ENCODE results near the gene TFAP2B.

Gene TFAP2B

DNA sequence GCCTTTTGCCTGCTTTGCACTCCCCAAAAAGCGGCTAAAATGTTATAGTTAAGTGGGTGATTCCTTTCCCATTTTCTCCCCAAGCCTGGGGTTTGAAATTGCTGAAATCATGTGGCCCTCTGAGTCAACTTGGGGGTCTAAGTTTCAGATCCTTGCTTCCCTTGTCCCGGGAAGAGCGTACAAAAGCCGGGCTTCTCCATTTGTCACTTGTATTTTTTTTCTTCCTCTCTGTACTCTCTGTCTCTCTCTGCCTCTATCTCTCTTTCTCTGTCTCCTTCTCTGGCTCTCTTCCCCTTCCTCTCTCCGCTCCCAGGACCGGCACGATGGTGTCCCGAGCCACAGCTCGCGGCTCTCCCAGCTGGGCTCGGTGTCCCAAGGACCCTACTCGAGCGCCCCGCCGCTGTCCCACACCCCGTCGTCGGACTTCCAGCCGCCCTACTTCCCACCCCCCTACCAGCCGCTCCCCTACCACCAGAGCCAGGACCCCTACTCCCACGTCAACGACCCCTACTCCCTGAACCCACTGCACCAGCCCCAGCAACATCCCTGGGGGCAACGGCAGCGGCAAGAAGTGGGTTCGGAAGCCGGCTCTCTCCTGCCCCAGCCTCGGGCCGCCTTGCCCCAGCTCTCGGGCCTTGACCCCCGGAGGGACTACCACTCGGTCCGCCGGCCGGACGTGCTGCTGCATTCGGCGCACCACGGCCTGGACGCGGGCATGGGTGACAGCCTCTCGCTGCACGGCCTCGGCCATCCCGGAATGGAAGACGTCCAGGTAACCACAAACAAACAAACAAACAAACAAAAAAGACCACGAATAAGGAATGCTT lies 4.6 kb downstream of the TFAP2B start:
- H3K4me3 ChIP-seq (ENCODE audit: low read depth, low read length), result no peak overlapping the region

DNA sequence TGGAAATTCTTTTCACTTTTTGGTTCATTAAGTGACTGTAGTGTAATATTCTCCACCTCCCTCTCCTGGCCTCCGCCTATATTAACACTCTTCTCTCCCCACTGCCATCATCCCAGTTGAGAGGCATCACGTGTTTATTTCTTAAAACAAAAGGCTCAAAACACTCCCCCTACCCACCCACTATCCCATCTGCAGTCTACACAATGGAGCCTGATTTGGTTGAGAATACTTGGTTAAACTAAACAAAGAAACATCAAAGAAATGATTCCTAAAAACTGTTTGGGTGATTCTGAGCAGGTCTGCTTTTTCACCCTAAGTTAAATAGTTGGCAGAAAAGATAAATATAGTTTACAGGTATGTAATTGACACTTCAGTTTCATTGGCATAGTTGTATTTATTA lies 5.9 kb downstream of the TFAP2B start:
- H3K4me3 ChIP-seq (ENCODE audit: low read depth, low read length), result no peak overlapping the region

DNA sequence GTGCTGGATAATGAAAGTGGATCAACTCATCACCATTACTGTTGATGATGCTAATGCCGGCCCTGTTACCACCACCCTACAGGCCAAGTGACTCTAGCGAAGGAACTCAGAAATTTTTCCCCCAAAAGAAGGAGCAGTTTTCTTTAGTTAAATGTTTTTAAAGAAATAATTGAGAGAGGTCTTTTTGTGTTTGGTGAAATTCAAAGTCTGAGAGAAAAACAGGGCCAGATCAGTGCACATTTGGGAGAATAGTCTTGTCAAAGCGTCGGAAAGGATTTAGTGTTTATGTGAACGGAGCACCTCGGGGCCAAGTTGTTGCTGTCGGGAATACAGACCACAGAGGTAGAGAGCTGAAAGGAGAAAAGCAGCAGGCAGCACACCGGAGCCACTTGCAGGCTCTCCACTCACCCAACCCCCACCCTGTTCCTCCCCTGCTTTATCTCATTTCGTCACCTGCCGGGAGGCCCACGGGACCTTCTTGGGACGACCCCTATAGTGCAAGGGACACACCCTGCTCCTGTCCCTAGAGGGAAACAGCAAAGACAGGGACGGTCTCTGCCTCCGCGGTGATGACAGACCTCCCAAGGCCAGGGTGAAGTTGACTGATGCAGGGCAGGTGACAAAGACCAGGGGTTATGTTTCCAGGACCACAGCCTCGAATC lies 6.8 kb downstream of the TFAP2B start:
- H3K4me3 ChIP-seq (ENCODE audit: low read depth, low read length), result no peak overlapping the region

DNA sequence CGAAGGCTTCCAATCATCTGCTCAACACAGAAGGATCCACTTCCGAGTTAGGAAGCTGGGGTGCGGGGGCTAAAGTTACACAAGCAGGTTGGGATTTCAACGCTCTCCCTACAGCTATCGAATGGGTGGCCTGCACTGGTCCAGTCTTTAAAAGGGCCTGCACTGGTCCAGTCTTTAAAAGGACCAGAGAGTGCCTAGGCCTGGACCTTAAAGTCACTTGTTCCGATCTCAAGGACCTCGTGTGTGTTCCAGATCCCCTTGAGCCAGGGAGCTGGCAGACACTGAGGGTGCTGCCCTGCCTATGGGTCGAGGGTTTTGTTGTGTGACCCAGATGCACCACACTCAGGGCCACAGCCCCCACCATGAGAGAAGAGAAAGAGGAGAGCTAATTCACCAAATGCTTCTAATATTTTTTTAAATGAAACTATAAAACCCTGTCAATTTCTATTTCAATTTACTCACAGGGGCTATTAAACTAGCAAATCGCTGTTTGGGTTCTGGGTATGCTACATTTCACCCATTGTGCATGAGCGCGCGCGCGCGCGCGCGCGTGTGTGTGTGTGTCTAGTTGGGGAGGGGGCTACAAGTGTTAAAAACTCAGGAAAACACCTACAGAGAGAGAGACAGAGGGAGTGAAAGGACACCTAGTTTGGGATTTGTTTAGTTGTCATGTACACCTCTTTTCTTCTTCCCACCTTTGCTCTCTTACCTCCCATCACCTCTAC lies 7.5 kb downstream of the TFAP2B start:
- no peak overlapping the region for H3K4me3 ChIP-seq (ENCODE audit: low read depth, low read length)

DNA sequence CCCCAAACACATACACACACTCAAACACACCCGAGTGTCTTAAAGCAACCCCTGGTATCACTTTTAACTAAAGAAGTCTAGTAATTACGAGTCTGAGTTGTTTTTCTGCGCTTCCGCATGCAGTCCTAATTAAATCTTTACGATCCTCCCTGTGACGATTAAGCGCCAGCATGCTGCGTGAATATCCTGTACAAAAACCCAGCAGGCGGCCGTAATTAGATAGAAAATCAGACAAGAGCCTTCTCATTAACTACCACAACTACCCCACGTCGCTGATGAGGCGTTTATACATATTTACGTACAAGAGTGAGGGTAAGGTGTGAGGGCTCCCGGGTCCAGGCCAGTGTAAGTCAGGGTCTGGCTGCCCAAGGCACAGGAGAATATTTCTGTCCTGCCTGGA lies 8.1 kb downstream of the TFAP2B start:
- H3K4me3 ChIP-seq (ENCODE audit: low read depth, low read length), result no peak overlapping the region

DNA sequence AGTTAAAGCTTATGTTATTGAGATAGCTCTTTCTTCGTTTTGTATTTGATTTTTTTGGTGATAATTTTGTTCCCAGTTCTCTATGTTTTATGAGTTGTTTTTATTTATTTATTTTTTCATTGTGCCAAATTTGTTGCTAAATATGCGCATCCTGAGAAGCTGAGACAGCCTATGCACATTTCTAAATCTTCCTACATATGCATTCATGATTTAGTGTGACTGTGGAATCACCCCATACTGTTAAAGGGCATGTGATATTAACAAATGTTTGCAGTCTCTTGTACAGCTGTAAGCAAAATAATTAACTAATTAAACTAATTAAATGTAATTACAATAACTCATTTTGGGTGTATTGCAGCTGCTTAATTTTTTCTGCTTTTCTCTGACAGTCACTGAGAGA lies 10.4 kb downstream of the TFAP2B start:
- H3K4me3 ChIP-seq (ENCODE audit: low read depth, low read length), result no peak overlapping the region

DNA sequence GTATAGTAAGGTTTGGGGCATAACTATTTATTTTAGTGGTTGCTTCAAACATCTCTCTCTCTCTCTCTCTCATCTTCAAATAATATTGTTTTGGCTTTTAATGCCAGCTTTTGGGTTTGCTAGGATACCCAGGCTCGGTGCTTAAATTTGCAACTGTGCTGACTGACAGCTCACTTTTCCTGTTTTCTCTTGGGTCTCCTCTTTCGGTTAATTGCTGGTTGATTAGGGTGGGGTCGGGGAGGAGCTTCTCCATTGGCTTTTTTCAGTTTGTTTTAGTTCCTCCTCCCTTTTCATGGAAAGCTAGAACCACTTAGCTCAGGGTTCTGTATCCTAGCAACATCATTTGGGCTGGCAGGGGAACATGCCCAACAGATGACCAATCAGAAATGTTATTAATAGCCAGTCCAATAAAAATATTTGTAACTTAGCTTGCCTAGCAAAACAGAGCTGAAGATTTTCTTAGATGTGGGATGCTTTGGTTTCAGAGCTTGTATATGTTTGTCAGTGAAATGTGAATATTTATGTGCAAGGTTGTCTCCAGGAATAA lies 11.3 kb downstream of the TFAP2B start:
- no peak overlapping the region for H3K4me3 ChIP-seq (ENCODE audit: low read depth, low read length)

DNA sequence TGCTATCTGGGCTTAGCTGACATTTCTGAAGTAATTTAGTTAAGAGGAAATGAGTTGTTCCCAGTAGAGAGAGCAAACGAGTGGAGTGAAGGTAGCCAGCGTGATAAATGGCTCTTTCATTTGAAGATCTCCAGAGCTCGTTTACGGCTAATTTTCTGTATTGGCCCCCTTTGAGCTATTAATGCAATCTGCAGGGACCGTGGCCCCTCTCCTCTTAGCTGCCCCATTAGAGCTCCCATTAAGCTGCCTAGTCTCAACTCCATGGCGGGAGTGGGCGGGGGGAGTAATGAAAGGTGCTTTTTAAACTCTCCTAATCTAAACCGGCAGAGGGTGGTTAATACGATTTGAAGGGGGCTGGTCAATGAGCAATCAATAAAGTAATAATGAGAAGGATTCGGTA lies 12.5 kb downstream of the TFAP2B start:
- H3K4me3 ChIP-seq (ENCODE audit: low read depth, low read length), result no peak overlapping the region

DNA sequence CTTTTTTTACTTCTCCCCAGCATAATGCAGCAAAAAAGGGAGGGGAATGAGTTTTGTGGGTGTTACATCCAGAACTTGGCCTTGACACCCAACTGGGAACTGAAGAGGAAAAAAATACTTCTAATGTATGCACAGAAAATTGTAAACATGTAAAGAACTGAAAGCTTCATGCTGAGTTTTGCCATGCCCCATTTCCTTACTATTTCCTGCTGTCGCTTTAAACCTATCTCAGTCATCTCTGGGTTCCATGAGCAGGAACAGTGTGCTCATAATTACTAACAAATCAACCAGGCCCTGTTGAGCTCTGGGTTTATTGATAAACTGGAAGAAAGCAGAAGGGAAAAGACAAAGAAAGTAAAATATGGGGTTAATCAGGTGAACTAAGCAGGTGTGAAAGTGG lies 14.2 kb downstream of the TFAP2B start:
- H3K4me3 ChIP-seq (ENCODE audit: low read depth, low read length), result no peak overlapping the region

DNA sequence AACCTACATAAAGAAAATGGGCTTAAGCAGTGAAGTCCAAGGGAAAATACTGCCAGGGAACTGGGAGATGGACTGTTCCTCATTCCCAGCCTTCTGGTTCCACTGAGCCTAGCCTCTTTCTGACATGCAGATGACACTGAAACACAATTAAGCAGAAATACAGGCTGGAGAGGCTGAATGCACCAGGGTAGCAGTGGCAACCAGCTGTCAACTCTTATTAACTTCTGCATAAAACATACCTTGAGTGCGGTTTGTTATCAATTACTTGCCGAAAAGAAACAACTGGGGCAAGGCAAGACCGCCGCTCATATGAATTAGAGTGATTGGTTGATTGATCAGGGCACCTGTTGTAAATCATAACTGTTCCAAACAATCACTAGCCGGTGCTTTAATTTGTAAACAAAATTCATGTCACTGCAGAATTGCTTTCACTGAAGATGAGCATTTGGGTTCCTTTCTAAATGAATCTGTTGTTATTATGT lies 16.3 kb downstream of the TFAP2B start:
- H3K4me3 ChIP-seq (ENCODE audit: low read depth, low read length), result no peak overlapping the region

DNA sequence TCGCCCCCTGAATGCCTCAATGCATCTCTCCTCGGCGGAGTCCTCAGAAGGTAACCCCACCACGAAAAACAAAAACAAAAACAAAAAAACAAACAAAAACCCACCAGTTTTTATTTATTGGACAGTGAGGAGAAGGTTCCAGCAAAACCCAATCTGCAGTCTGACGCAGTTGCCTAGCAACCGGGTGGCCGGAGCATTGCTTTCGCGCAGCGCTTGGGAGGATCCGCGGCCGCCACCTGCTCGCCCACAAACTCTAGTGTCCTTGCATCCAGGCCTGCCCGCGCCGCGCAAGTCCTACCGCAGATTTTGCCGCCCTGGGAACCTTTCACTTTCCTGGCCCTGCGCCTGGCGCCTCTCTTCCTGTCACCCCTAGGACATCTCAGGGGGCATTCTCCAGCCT lies 17.6 kb downstream of the TFAP2B start:
- H3K4me3 ChIP-seq (ENCODE audit: low read depth, low read length), result no peak overlapping the region

DNA sequence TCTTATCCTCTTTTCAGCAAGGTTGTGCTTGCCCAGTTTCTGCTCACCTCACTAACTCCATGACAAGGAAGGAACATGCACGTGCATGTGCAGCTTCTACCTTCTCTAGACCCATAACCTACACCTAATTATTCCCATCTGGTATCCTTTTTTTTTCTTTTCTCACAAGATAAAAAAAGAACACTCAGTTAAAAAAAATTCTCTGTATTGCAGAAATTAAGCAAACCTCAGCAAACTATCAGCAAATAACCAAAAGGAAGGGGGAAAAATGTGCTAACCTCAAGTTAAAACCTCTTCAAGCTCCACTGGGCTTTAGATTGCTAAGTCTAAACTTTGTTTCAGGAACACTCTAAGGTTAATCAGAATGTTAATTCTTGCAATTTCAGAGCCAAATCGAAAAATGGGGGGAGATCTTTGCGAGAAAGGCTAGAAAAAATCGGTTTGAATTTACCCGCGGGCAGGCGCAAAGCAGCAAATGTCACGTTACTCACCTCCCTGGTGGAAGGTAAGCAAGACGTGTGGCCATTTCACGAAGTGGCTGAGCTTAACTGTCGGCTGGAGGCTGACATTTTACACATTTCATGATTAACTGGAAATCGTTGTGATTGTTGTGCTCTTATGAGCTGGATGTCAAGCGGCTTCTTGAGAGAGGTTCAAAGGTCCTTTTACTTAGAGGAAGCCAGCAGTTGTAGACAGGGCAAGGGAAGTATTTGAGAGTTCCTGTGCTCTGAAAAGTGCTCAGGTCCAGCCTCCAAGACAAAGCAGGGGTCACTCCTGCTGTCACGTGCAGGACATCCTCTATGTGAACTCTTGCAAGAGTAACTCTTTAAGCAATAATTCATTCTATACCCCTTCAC lies 19.1 kb downstream of the TFAP2B start:
- H3K4me3 ChIP-seq (ENCODE audit: low read depth, low read length), result no peak overlapping the region

DNA sequence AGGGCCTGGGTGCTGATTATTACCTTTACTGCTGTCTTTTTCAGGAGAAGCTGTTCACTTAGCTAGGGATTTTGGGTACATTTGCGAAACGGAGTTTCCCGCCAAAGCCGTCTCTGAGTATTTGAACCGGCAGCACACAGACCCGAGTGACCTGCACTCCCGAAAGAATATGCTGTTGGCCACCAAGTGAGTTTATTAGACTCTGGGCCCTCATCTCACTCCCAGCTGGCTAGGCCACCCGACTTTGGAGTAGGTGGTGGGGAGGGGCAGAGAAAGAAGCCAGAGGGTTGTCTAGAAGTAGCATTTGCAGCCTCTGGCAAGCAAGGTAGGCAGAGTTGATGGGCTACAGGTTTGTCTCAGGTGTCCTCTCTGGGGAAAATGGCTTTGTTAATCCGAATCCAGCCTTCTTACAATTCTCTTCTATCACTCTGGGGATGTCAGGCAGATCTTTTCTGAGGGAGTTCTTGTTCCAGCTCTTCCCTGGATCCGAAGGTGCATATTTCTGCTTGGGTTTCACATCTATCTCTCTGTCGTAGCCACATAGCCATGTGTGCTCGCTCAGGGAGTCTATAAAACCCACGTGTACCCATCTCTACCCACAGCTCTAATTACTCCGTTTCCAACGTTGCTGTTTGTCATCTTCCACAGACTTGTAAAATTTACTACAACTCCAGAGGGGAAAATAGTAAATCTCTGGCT lies 21.6 kb downstream of the TFAP2B start:
- no peak overlapping the region for H3K4me3 ChIP-seq (ENCODE audit: low read depth, low read length)

DNA sequence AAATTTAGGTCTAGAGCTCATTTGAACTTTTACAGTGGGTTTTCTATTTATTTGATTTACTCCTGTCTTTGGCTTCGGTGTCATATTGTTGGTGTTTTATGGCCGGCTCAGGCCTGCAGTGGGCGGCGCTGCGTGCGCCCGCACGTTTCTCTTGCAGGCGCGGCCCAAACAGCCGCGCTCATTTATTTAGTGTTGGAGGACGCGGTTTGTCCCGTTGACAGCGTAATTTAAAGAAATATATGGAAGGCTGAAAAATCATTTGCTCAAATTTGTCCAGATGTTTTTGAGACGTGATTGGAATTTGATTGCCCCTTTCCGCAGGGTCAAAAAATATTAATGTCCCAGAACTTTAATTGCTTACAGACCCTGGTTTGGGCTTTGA lies 22.1 kb downstream of the TFAP2B start:
- H3K4me3 ChIP-seq (ENCODE audit: low read depth, low read length), result no peak overlapping the region

DNA sequence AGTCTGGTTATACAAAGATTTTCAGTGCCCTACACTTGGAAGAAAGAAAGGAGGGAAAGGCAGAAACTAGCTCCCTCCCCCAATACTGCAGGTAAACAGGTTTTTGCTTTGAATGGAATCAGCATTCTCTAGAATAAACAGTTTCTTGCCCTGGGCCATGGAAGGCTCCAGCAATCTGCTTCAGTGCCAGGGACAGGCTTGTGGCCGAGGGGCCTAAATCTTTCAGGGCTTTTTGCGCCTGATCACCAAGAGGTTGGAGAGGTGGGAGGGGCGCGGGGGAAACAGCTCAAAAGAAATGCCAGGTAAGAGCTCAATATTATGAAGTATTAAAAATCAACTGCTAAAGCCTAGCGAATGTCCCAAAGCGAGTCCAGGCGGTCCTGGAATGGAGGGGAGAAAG lies 23.8 kb downstream of the TFAP2B start:
- H3K4me3 ChIP-seq (ENCODE audit: low read depth, low read length), result peak overlapping the region; percentile 4

DNA sequence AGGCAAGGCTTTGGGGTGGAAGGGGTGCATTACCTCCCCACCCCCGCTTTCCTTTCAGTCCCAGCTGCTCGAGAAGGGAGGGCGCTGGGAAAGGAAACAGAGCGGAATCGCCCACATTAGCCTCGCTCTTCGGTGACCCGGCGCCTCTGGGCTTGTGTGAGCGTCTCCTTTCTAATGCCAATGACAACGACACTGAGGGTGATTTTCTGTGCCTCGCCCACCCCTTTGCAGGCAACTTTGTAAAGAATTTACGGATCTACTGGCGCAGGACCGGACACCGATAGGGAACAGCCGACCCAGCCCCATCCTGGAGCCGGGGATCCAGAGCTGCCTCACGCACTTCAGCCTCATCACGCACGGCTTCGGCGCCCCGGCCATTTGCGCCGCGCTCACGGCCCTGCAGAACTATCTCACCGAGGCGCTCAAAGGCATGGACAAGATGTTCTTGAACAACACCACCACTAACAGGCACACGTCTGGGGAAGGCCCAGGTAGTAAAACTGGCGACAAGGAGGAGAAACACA lies 24.3 kb downstream of the TFAP2B start:
- peak overlapping the region; percentile 4 for H3K4me3 ChIP-seq (ENCODE audit: low read depth, low read length)

DNA sequence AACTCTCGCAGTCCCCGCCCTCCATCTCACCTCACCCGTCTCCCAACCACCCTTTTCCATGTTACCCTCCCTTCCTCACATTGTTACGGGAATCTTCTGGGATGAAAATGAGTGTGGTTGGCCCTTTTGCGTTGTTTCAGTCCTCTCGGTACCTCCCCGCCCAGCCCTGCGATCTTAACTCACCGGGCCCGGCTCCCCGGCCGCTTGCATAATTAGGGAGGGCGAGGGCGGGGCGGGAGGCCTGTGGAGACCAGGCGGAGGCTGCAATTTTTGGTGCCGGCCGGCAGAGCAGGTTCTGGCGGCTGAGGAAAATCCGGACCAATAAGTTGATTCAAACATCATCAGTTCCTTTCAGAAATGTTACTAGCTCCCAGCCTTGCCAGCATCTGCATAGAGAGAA lies 25.2 kb downstream of the TFAP2B start:
- H3K4me3 ChIP-seq (ENCODE audit: low read depth, low read length), result no peak overlapping the region

DNA sequence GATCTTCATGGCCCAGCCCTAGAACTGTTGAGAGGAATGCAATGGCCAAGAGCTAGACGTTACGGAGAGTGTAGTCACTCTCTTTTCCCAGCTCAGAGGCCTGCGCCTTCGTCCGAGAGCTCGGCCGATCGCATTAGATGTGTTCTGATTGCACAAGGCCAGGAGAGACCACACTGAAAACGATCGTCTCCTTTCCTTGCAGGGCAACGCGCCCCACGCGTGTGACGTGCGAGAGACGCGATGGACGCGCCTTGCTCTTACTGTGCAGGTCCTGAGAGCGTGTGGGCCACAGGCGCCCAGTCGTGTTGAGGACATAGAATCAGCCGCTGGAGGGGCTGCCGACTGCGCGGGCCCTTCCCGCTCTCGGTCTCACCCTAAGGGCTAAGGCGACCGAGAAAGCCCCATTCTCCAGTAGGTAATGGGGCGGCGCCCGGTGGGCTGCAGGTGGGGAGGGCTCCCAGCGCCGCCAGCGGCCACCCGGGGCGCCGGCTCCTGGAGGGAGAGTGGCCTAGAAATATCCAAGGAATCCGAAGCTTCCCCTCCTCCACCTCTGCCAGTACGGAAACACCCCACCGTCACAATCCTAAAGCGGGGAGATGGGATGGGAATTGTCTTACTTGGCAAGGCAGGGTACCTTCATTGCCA lies 26.9 kb downstream of the TFAP2B start:
- peak overlapping the region; percentile 14 for H3K4me3 ChIP-seq (ENCODE audit: low read depth, low read length)

DNA sequence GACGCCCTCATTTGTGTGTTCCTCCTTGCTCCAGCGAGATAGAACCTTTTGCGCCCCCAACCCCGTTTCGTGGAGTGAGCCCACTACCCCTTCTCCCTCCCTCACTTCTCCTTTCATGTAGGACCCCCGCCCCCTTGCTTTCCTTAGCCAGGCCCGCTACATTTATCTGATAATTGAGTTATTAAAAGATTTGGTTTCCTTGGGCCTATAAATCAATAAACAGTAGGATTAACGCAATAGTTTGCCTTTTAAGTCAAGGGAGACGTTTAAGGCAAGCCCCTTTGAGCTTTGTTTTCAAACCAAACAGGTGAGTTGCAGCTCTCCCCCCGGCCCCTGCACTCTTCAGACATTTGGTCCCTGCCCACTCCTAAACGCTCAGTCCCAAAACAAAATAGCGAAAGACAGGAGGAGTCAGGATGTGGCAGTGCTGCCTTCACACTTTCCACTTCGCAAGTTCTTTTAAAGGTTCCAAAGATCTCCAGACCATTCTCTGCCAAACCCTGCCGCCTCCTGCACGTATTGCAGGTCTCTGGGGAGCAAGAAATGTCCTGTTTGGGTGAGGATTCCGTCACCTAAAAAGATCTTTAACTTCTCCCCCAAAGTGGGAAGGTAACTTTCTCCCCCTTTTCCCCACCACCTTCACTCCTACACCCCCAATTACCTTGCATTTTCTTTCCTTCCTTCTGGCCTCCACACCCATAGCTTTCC lies 27.6 kb downstream of the TFAP2B start:
- no peak overlapping the region for H3K4me3 ChIP-seq (ENCODE audit: low read depth, low read length)
